22Rv1 (cell line): ENCODE measurements around the gene CLN5.

Experiments used
- H3K27ac ChIP-seq: fragments of 450-650 bp; 2 replicates; pipeline ENCODE4 v1.5.1; 2017
- CTCF ChIP-seq: fragments of 450-650 bp; IDR thresholded peaks from 2 replicates; pipeline ENCODE4 v1.5.1; 2017; ENCODE audit warnings: mild to moderate bottlenecking
- ZFX ChIP-seq: fragments of 450-650 bp; IDR thresholded peaks from 2 replicates; pipeline ENCODE4 v1.6.1; 2017; ENCODE audit warnings: antibody characterized with exemption, borderline replicate concordance

Gene CLN5

GRCh38 chr13:77019756-77020155, 27.9 kb downstream of the CLN5 start:
- no peak overlapping the region for H3K27ac ChIP-seq
- TF ChIP-seq CTCF: no peak
- TF ChIP-seq ZFX: no peak

GRCh38 chr13:77022341-77022740, 30.5 kb downstream of the CLN5 start:
- TF ChIP-seq CTCF: no peak
- no peak for TF ChIP-seq ZFX
- no peak overlapping the region for H3K27ac ChIP-seq

GRCh38 chr13:77026255-77026860, 34.5 kb downstream of the CLN5 start:
- TF ChIP-seq CTCF (no peak), ZFX (no peak)
- peak overlapping the region; percentile 97 for H3K27ac ChIP-seq

- peak within 1 kb of the TSS; percentile 97 for H3K27ac ChIP-seq
- no peak for TF ChIP-seq CTCF
- no peak for TF ChIP-seq ZFX
Measured at GRCh38 chr13:77026861-77027621, 35.2 kb downstream of the CLN5 start, which contains the start of gene FBXL3. Gene FBXL3 (minus strand): TSS chr13:77027159. CDS start chr13:77021860, 5,299 bp downstream.

- TF ChIP-seq ZFX: no peak
- no peak for TF ChIP-seq CTCF
- H3K27ac ChIP-seq: no peak overlapping the region
Measured at GRCh38 chr13:77028202-77028601, 36.3 kb downstream of the CLN5 start.

GRCh38 chr13:77029436-77029835, 37.6 kb downstream of the CLN5 start:
- no peak for TF ChIP-seq CTCF
- TF ChIP-seq ZFX: no peak
- H3K27ac ChIP-seq: no peak overlapping the region

GRCh38 chr13:77031656-77032243, 39.9 kb downstream of the CLN5 start:
- H3K27ac ChIP-seq: no peak overlapping the region
- no peak for TF ChIP-seq CTCF
- no peak for TF ChIP-seq ZFX
